HepG2 (cell line): ENCODE results near the gene AJUBA. TPM values are rescaled to one million over a fixed set of nuclear protein-coding genes. Genes with fewer than 3 reads are reported as not detected.
A peak's percentile ranks its signal among the peaks of the same experiment; 100 is the strongest.

Experiments used
- CBX2 ChIP-seq, 2 experiments: fragments of 200-600 bp in 1 of 2; sonication (generic); formaldehyde crosslinking in 1 of 2; IDR thresholded peaks; 2 replicates each; pipeline versions ENCODE4 v1.7.0 to v1.8.1; 2018 to 2022; ENCODE audit warnings: low read depth in 2 of 2, low read length in 1 of 2, mild to moderate bottlenecking in 1 of 2, missing genetic modification reagents in 1 of 2
- CBX5 ChIP-seq: sonication (generic); formaldehyde crosslinking; IDR thresholded peaks from 2 replicates; pipeline ENCODE4 v1.4.0; 2020; ENCODE audit warnings: missing genetic modification reagents, borderline replicate concordance
- DNMT1 ChIP-seq: sonication (generic); formaldehyde crosslinking; IDR thresholded peaks from 2 replicates; pipeline ENCODE4 v1.5.1; 2020; ENCODE audit warnings: mild to moderate bottlenecking, missing genetic modification reagents
- MED8 ChIP-seq: sonication (generic); formaldehyde crosslinking; IDR thresholded peaks from 2 replicates; pipeline ENCODE4 v1.8.1; 2023; ENCODE audit warnings: mild to moderate bottlenecking, missing genetic modification reagents; ENCODE audit not compliant: insufficient replicate concordance
- MEF2D ChIP-seq: sonication (generic); formaldehyde crosslinking; IDR thresholded peaks from 2 replicates; pipeline ENCODE4 v1.5.1; 2020; ENCODE audit warnings: mild to moderate bottlenecking, missing genetic modification reagents
- MIXL1 ChIP-seq: IDR thresholded peaks from 2 replicates; pipeline ENCODE4 v1.6.1; 2016
- NBN ChIP-seq: fragments of 450-650 bp; conservative IDR thresholded peaks from 2 replicates; pipeline ENCODE4 v1.6.1; 2017
- NFAT5 ChIP-seq: sonication (generic); formaldehyde crosslinking; IDR thresholded peaks from 2 replicates; pipeline ENCODE4 v1.4.0; 2020; ENCODE audit warnings: missing genetic modification reagents
- RARA ChIP-seq: IDR thresholded peaks from 2 replicates; pipeline ENCODE4 v1.6.1; 2016; ENCODE audit warnings: missing genetic modification reagents, missing compliant biosample characterization
- RBAK ChIP-seq: sonication (generic); formaldehyde crosslinking; IDR thresholded peaks from 2 replicates; pipeline ENCODE4 v1.5.1; 2020; ENCODE audit warnings: mild to moderate bottlenecking, missing genetic modification reagents
- ZHX2 ChIP-seq, 2 experiments: sonication (generic) in 1 of 2; formaldehyde crosslinking in 1 of 2; IDR thresholded peaks; 2 replicates each; pipeline versions ENCODE4 v1.6.1 to v1.9.0; 2014 to 2022; ENCODE audit warnings: antibody characterized with exemption in 1 of 2, borderline replicate concordance in 1 of 2, inconsistent platforms in 1 of 2, low read depth in 1 of 2, missing genetic modification reagents in 1 of 2
- ZNF282 ChIP-seq: fragments of 450-650 bp; IDR thresholded peaks from 2 replicates; pipeline ENCODE4 v1.6.1; 2018; ENCODE audit not compliant: partially characterized antibody
- ZNF598 ChIP-seq: sonication (generic); formaldehyde crosslinking; IDR thresholded peaks from 2 replicates; pipeline ENCODE4 v1.5.1; 2020; ENCODE audit warnings: mild to moderate bottlenecking, missing genetic modification reagents, borderline replicate concordance
- ZSCAN31 ChIP-seq: sonication (generic); formaldehyde crosslinking; IDR thresholded peaks from 2 replicates; pipeline ENCODE4 v1.5.0; 2020; ENCODE audit warnings: low read depth, mild to moderate bottlenecking, missing genetic modification reagents
- polyA plus RNA-seq, 8 experiments: library from polyadenylated mRNA; depleted of rRNA in 3 of 8; stranded (reverse) in 7 of 8; unstranded in 1 of 8; fragments of >200 nt; fragmentation: Illumina TruSeq in 4 of 8; extraction: Trizol in 4 of 8; gene quantifications; 2 replicates each; pipeline versions ENCODE4 v1.2.1 to v1.2.3, GENCODE V29; 2011 to 2016; ENCODE audit warnings: low read depth in 4 of 8, missing spikeins in 1 of 8, mixed read lengths in 1 of 8; ENCODE audit not compliant: insufficient read depth in 1 of 8
- total RNA-seq, 5 experiments: library from RNA; depleted of rRNA; stranded (reverse); fragments of >200 nt; fragmentation: Illumina TruSeq; extraction: Trizol; gene quantifications; 2 replicates each; pipeline ENCODE4 v1.2.3, GENCODE V29; 2016; ENCODE audit warnings: low read depth in 1 of 5
- TF ChIP-seq, protein P1 (sequence below): sonication (generic); formaldehyde crosslinking; IDR thresholded peaks from 2 replicates; pipeline ENCODE4 v1.4.0; 2020; ENCODE audit warnings: mild to moderate bottlenecking, missing genetic modification reagents

Gene AJUBA
- total and polyA plus RNA-seq, 2 of the 13 experiments (the other 11 are each of a cell fraction or from before 2014, with no cell fraction given), result 157 to 241 TPM

- TF ChIP-seq ZHX2 (IDR thresholded peaks at IDR 0.05; ENCODE audit: low read depth), result no peak
- TF ChIP-seq ZHX2 (CRISPR knock-in tag; IDR thresholded peaks at IDR 0.05; ENCODE audit: borderline replicate concordance), result no peak
- no peak for TF ChIP-seq NFAT5 (CRISPR knock-in tag)
- TF ChIP-seq RBAK (CRISPR knock-in tag), result no peak
- no peak; the same call in 1 of the 2 replicates for TF ChIP-seq ZSCAN31 (CRISPR knock-in tag)
- TF ChIP-seq ZNF282, result no peak
- TF ChIP-seq MIXL1, result peak; percentile 84
- TF ChIP-seq, protein P1, sequence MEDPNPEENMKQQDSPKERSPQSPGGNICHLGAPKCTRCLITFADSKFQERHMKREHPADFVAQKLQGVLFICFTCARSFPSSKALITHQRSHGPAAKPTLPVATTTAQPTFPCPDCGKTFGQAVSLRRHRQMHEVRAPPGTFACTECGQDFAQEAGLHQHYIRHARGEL, result no peak
- TF ChIP-seq MED8, result no peak
- 0 out of 2 replicates have a peak, but pooled peaks have one; percentile 8 for TF ChIP-seq RARA (CRISPR knock-in tag)
- peak; percentile 69; the same call in 1 of the 2 replicates for TF ChIP-seq CBX5 (CRISPR knock-in tag)
- TF ChIP-seq DNMT1 (CRISPR knock-in tag), result no peak
- TF ChIP-seq CBX2 (IDR thresholded peaks at IDR 0.05; ENCODE audit: low read depth, low read length), result no peak
- no peak for TF ChIP-seq CBX2 (CRISPR knock-in tag; IDR thresholded peaks at IDR 0.05; ENCODE audit: low read depth)
- TF ChIP-seq ZNF598 (CRISPR knock-in tag), result no peak
- peak; percentile 56; the same call in 1 of the 2 replicates for TF ChIP-seq MEF2D (CRISPR knock-in tag)
- no peak for TF ChIP-seq NBN
These were observed 8.9 kb downstream of the AJUBA start (continued) for GRCh38 chr14:22973217-22974032.
